HCT116 (cell line): ENCODE results near the gene SYNGR1. TPM values are rescaled to one million over a fixed set of nuclear protein-coding genes. Genes with fewer than 3 reads are reported as not detected.

ENCODE experiments used
- ATAC-seq: fragments of 200-7000 bp; cut with Tn5 transposase; 2 replicates; pipeline ENCODE4 v1.9.1; 2020; ENCODE audit warnings: mild to moderate bottlenecking, moderate library complexity
- Bru-seq: library from RNA; stranded (reverse); fragments of 400-500 nt; gene quantifications from one replicate; lab custom pipeline; 2021; lab: Mats Ljungman, UMichigan
- BruChase-seq, 2 experiments: library from RNA; stranded (reverse); fragments of 400-500 nt; gene quantifications; one replicate each; lab custom pipeline; 2021; lab: Mats Ljungman, UMichigan
- BruUV-seq: library from RNA; stranded (reverse); fragments of 400-500 nt; replicated peaks from 2 replicates; lab custom pipeline; 2021; lab: Mats Ljungman, UMichigan
- CTCF ChIA-PET: fragments of 300-600 bp; sonication (Branson Sonifier 250); formaldehyde crosslinking; loops from one replicate; lab custom pipeline; 2021; ENCODE audit warnings: antibody characterized with exemption; lab: Charles Lee
- POLR2A ChIA-PET: fragments of 300-600, 350-600 bp; sonication (Branson Sonifier 250); formaldehyde crosslinking; loops from one replicate; lab custom pipeline; 2021; ENCODE audit warnings: antibody characterized with exemption; lab: Charles Lee
- RAD21 ChIA-PET, 2 experiments: fragments of 300-600 bp; sonication (Branson Sonifier 250); formaldehyde crosslinking; loops; one replicate each; lab custom pipeline; 2023; ENCODE audit warnings: low total read pairs in 2 of 2; ENCODE audit not compliant: uncharacterized antibody in 2 of 2, unreplicated experiment in 2 of 2, low non-redundant PET in 1 of 2; lab: Charles Lee
- DNase-seq: peaks from one replicate; pipeline ENCODE4 v3.0.0-alpha.2; 2010; ENCODE audit warnings: low read depth, low spot score
- H2AFZ ChIP-seq: fragments of 200-600 bp; shearing (Covaris generic), sonication (generic); 2 replicates; pipeline ENCODE4 v1.6.1; 2017; ENCODE audit warnings: low read depth, mixed run types, mixed read lengths, antibody characterized with exemption, low read length; ENCODE audit not compliant: poor library complexity, severe bottlenecking
- H3K27ac ChIP-seq: 2 replicates; pipeline ENCODE4 v1.5.1; 2012; ENCODE audit warnings: low read depth, low read length
- H3K27me3 ChIP-seq: fragments of 200-600 bp; sonication (generic); 2 replicates; pipeline ENCODE4 v1.6.1; 2016; ENCODE audit warnings: mixed run types, low read length, mixed read lengths; ENCODE audit not compliant: insufficient read depth
- H3K36me3 ChIP-seq, 2 experiments: fragments of 200-500 bp in 1 of 2; fragments of 200-600 bp in 1 of 2; sonication (Bioruptor generic) in 1 of 2; sonication (generic) in 1 of 2; 2 replicates each; pipeline versions ENCODE4 v1.5.1 to v1.6.1; 2014 to 2016; ENCODE audit warnings: low read length in 2 of 2, inconsistent platforms in 1 of 2, mixed read lengths in 1 of 2, mixed run types in 1 of 2; ENCODE audit not compliant: insufficient read depth in 2 of 2, control insufficient read depth in 1 of 2
- H3K4me1 ChIP-seq, 2 experiments: fragments of 200-600 bp in 1 of 2; sonication (generic) in 1 of 2; 2 replicates each; pipeline versions ENCODE4 v1.5.1 to v1.6.1; 2012 to 2017; ENCODE audit warnings: low read length in 2 of 2, inconsistent platforms in 1 of 2, mild to moderate bottlenecking in 1 of 2, mixed read lengths in 1 of 2, mixed run types in 1 of 2, moderate library complexity in 1 of 2; ENCODE audit not compliant: insufficient read depth in 2 of 2, control insufficient read depth in 1 of 2
- H3K4me2 ChIP-seq: fragments of 200-600 bp; sonication (generic); 2 replicates; pipeline ENCODE4 v1.6.1; 2017; ENCODE audit warnings: mixed run types, low read length, mixed read lengths
- H3K4me3 ChIP-seq, 2 experiments: fragments of 200-600 bp in 1 of 2; sonication (generic) in 1 of 2; replicated peaks in 1 of 2; 2 replicates each; pipeline ENCODE4 v1.5.1; 2011 to 2016; ENCODE audit warnings: low read length in 2 of 2, control low read depth in 1 of 2, low read depth in 1 of 2, mild to moderate bottlenecking in 1 of 2, mixed read lengths in 1 of 2, mixed run types in 1 of 2
- H3K79me2 ChIP-seq: fragments of 200-600 bp; sonication (generic); 2 replicates; pipeline ENCODE4 v1.6.1; 2017; ENCODE audit warnings: mild to moderate bottlenecking, mixed run types, low read length, moderate library complexity, mixed read lengths; ENCODE audit not compliant: insufficient read depth
- H3K9ac ChIP-seq: fragments of 200-600 bp; sonication (generic); 2 replicates; pipeline ENCODE4 v1.6.1; 2016; ENCODE audit warnings: low read length, mixed read lengths
- H3K9me2 ChIP-seq: fragments of 200-600 bp; sonication (generic), shearing (Covaris generic); 2 replicates; pipeline ENCODE4 v1.6.1; 2017; ENCODE audit warnings: mixed run types, mild to moderate bottlenecking, moderate library complexity; ENCODE audit not compliant: insufficient read depth
- H3K9me3 ChIP-seq, 2 experiments: fragments of 200-500 bp in 1 of 2; fragments of 200-600 bp in 1 of 2; sonication (Bioruptor generic) in 1 of 2; sonication (generic) in 1 of 2; 2 replicates each; pipeline ENCODE4 v1.6.1; 2014 to 2017; ENCODE audit warnings: low read length in 2 of 2, mixed read lengths in 2 of 2, inconsistent platforms in 1 of 2, low read depth in 1 of 2, mild to moderate bottlenecking in 1 of 2, mixed run types in 1 of 2, moderate library complexity in 1 of 2; ENCODE audit not compliant: control insufficient read depth in 1 of 2, insufficient read depth in 1 of 2
- H4K20me1 ChIP-seq: fragments of 200-600 bp; sonication (generic), shearing (Covaris generic); 2 replicates; pipeline ENCODE4 v1.6.1; 2017; ENCODE audit warnings: mixed run types, mild to moderate bottlenecking, moderate library complexity; ENCODE audit not compliant: insufficient read depth
- CBX3 ChIP-seq: IDR thresholded peaks from 2 replicates; pipeline ENCODE4 v1.6.1; 2012; ENCODE audit warnings: low read depth
- CTCF ChIP-seq, 3 experiments: fragments of 200-600 bp in 1 of 3; sonication (generic) in 1 of 3; IDR thresholded peaks in 2 of 3; conservative IDR thresholded peaks in 1 of 3; 2 replicates each; pipeline ENCODE4 v1.5.1; 2012 to 2017; ENCODE audit warnings: low read depth in 2 of 3, low read length in 2 of 3, antibody characterized with exemption in 1 of 3, borderline replicate concordance in 1 of 3, control low read depth in 1 of 3, mild to moderate bottlenecking in 1 of 3, mixed read lengths in 1 of 3, mixed run types in 1 of 3, moderate library complexity in 1 of 3; ENCODE audit not compliant: insufficient read depth in 1 of 3
- ELF1 ChIP-seq: IDR thresholded peaks from 2 replicates; pipeline ENCODE4 v1.6.1; 2012; ENCODE audit warnings: low read depth, borderline replicate concordance
- EZH2 ChIP-seq: fragments of 200-600 bp; sonication (generic); IDR thresholded peaks from 2 replicates; pipeline ENCODE4 v1.6.1; 2017; ENCODE audit warnings: antibody characterized with exemption, mixed run types
- POLR2AphosphoS5 ChIP-seq: IDR thresholded peaks from 2 replicates; pipeline ENCODE4 v1.6.1; 2011; ENCODE audit warnings: mild to moderate bottlenecking, low read depth, low read length, moderate library complexity
- SIN3A ChIP-seq: IDR thresholded peaks from 2 replicates; pipeline ENCODE4 v1.6.1; 2012; ENCODE audit warnings: low read depth
- YY1 ChIP-seq: IDR thresholded peaks from 2 replicates; pipeline ENCODE4 v1.6.1; 2011; ENCODE audit warnings: low read length, low read depth, moderate library complexity, mild to moderate bottlenecking; ENCODE audit not compliant: insufficient replicate concordance; ENCODE audit errors: extremely low read depth
- ZBTB33 ChIP-seq: IDR thresholded peaks from 2 replicates; pipeline ENCODE4 v1.6.1; 2011; ENCODE audit warnings: mild to moderate bottlenecking, low read length, moderate library complexity; ENCODE audit not compliant: insufficient replicate concordance; ENCODE audit errors: extremely low read depth
- ZFX ChIP-seq: fragments of 450-650 bp; IDR thresholded peaks from 2 replicates; pipeline ENCODE4 v1.6.1; 2017
- ZNF274 ChIP-seq: fragments of 200-500 bp; sonication (Bioruptor generic); IDR thresholded peaks from 2 replicates; pipeline ENCODE4 v1.6.1; 2014; ENCODE audit warnings: mild to moderate bottlenecking, low read depth, low read length, inconsistent platforms
- intact Hi-C: fragments of 100-400 bp; cut with micrococcal nuclease; formaldehyde crosslinking; loops from 2 replicates; pipeline ENCODE4 v1.10.0; 2022
- long read RNA-seq: library from polyadenylated mRNA; unstranded; transcript quantifications from one replicate; pipeline ENCODE4 v2.0.0, GENCODE V29; 2021; ENCODE audit not compliant: unreplicated experiment
- polyA plus RNA-seq: library from polyadenylated mRNA; unstranded; fragments of >200 nt; gene quantifications from 2 replicates; pipeline ENCODE4 v1.2.1, GENCODE V29; 2012; ENCODE audit warnings: missing spikeins
- total RNA-seq: library from RNA; stranded (reverse); gene quantifications from one replicate; pipeline ENCODE4 v1.2.1, GENCODE V29; 2021; ENCODE audit not compliant: unreplicated experiment

SYNGR1 gene
- 20.7 TPM for total RNA-seq
- 31.1 and 42.6 TPM in 2 replicates for polyA plus RNA-seq
- percentile 46 among the genes with signal in this experiment for Bru-seq, nascent RNA
- percentile 48 among the genes with signal in this experiment for BruChase-seq, experiment 1, labeled RNA remaining after a 6-hour chase
- BruChase-seq, experiment 2, labeled RNA remaining after a 2-hour chase, result percentile 52 among the genes with signal in this experiment
- long read RNA-seq, full-length matches to known transcripts, result 29 of 50 reads
- long read RNA-seq, partial matches to known transcripts, result 17 of 50 reads
- long read RNA-seq, other reads (novel, unspliced or antisense), result 4 of 50 reads

GRCh38 chr22:39349967-39350726, at the start of gene SYNGR1:
Gene SYNGR1 (plus strand): TSS chr22:39349991. CDS start chr22:39350011, 20 bp downstream.
- H3K9me2 ChIP-seq, result no peaks in the 10 kb centered on the region
- H4K20me1 ChIP-seq, result no peaks in the 10 kb centered on the region
- H3K4me2 ChIP-seq, result peak within 1 kb of the TSS; percentile 91
- CTCF ChIA-PET, result no interaction called here
- peaks cover 19 to 40% of the 10 kb centered on the region in 2 experiments; a peak in 3 of 4 replicates for H3K4me1 ChIP-seq
- peak within 1 kb of the TSS; percentile 75 for H3K9ac ChIP-seq
- H3K36me3 ChIP-seq, result no peaks in the 10 kb centered on the region
- H3K79me2 ChIP-seq, result peaks cover 5% of the 10 kb centered on the region; the same call in 1 of the 2 replicates
- peak within 1 kb of the TSS; percentile 54 to 75 for H3K4me3 ChIP-seq
- intact Hi-C loops, result no loop called here
- H3K27me3 ChIP-seq, result no peaks in the 10 kb centered on the region
- H2AFZ ChIP-seq, result peak within 1 kb of the TSS; percentile 80
- BruUV-seq, result no TSS peak
- POLR2A ChIA-PET, result interaction anchor here (2.3 kb wide), 1 partner anchor 30 kb away, joined by 7 read pairs; the partner anchor contains the start of gene RPL3
- H3K9me3 ChIP-seq, result no peaks in the 10 kb centered on the region
- ATAC-seq, result peak; percentile 64
- RAD21 ChIA-PET, result no interaction called here
- no peak for TF ChIP-seq YY1
- TF ChIP-seq ZFX, result peak; percentile 32; the same call in 1 of the 2 replicates
- peak; percentile 45; the same call in 1 of the 2 replicates for TF ChIP-seq POLR2AphosphoS5
- TF ChIP-seq, all 23 proteins: peak for 2
- no peak for DNase-seq
- peak within 1 kb of the TSS; percentile 51; the same call in 1 of the 2 replicates for H3K27ac ChIP-seq

- CTCF ChIA-PET, result interaction anchor here (1.1 kb wide), 2 partner anchors 9 to 11 kb away, joined by 3 read pairs; no protein-coding TSS in a partner anchor
- RAD21 ChIA-PET, result no interaction called here
- TF ChIP-seq ZNF274 (no peak), CBX3 (no peak), ELF1 (no peak), SIN3A (no peak), YY1 (no peak), CTCF (IDR thresholded peaks at IDR 0.05 in 2 of 3, conservative IDR thresholded peaks at IDR 0.05 in 1 of 3; ENCODE audit: borderline replicate concordance in 1 of 3, insufficient read depth in 1 of 3, low read depth in 2 of 3, low read length in 2 of 3) (no peak), ZBTB33 (no peak), EZH2 (no peak)
These were observed 49.5 kb upstream of the SYNGR1 start for GRCh38 chr22:39300186-39300830.

More at GRCh38 chr22:39300186-39300830, 49.5 kb upstream of the SYNGR1 start:
- Histone ChIP-seq H4K20me1 (no peaks in the 10 kb centered on the region), H3K4me1 (peaks cover 48 to 66% of the 10 kb centered on the region in 2 experiments), H3K4me3 (no peak overlapping the region), H3K27ac (no peak overlapping the region; the same call in 1 of the 2 replicates), H3K36me3 (no peaks in the 10 kb centered on the region), H3K9ac (no peak overlapping the region), H3K9me3 (no peaks in the 10 kb centered on the region), H3K79me2 (no peaks in the 10 kb centered on the region), H3K4me2 (peak overlapping the region; percentile 27), H2AFZ (no peak overlapping the region), H3K9me2 (no peaks in the 10 kb centered on the region), H3K27me3 (no peaks in the 10 kb centered on the region)
- intact Hi-C loops, result no loop called here
- DNase-seq (no peak), ATAC-seq (peak; percentile 24; the same call in 1 of the 2 replicates)
- POLR2A ChIA-PET, result interaction anchor here (1.3 to 2.5 kb wide), 5 partner anchors 9 to 20 kb away, joined by 4 to 15 read pairs (median 6); partner anchors contain the start of gene RPL3
- BruUV-seq, result no TSS peak
